ENCODE data around the gene OR10G3. TPM values are rescaled to one million over a fixed set of nuclear protein-coding genes. Genes with fewer than 3 reads are reported as not detected.
"Not testable (repeated sequence)": the region's sequence is repeated elsewhere in the genome, so short reads cannot be mapped to it uniquely, and the experiment has no call there.

The OR10G3 gene
- total and polyA plus RNA-seq, 12 donors = not detected

- TF ChIP-seq CTCF (IDR thresholded peaks at IDR 0.05) = no peak
- intact Hi-C loops (cut with DNase I) = no loop called here
These were observed 32.4 kb upstream of the OR10G3 start for GRCh38 chr14:21612324-21612723.

GRCh38 chr14:21602181-21602580, 22.3 kb upstream of the OR10G3 start:
- intact Hi-C loops (cut with DNase I); H3K36me3 ChIP-seq; H3K27me3 ChIP-seq; H3K4me1 ChIP-seq; ATAC-seq; H3K4me3 ChIP-seq; H3K9me3 ChIP-seq; H3K27ac ChIP-seq; DNase-seq: not testable (repeated sequence)
- 85 to 91% methylated on average over 6 to 8 of the region's 8 CpGs for WGBS, 2 donors

More at GRCh38 chr14:21612324-21612723, 32.4 kb upstream of the OR10G3 start:
- no peak overlapping the region for H3K4me3 ChIP-seq
- no peaks in the 10 kb centered on the region for H3K36me3 ChIP-seq
- no peaks in the 10 kb centered on the region for H3K9me3 ChIP-seq
- ATAC-seq (no peak), DNase-seq (no peak)
- no peaks in the 10 kb centered on the region for H3K4me1 ChIP-seq
- no peak overlapping the region for H3K27ac ChIP-seq
- 75 to 77% methylated on average over 6 of the region's 6 CpGs for WGBS, 2 donors
- H3K27me3 ChIP-seq = peaks cover 0 to 3% (median 0%) of the 10 kb centered on the region in 7 donors

- WGBS, 2 donors = 79 to 84% methylated on average over 4 of the region's 4 CpGs
- DNase-seq (no peak), ATAC-seq (no peak)
- H3K36me3 ChIP-seq = no peaks in the 10 kb centered on the region
- TF ChIP-seq CTCF (IDR thresholded peaks at IDR 0.05) = no peak
- no peak overlapping the region for H3K4me3 ChIP-seq
- no peak overlapping the region for H3K27ac ChIP-seq
- intact Hi-C loops (cut with DNase I) = no loop called here
- H3K4me1 ChIP-seq = no peaks in the 10 kb centered on the region
- peaks cover 0 to 10% (median 5%) of the 10 kb centered on the region in 7 donors for H3K27me3 ChIP-seq
- H3K9me3 ChIP-seq = peaks cover 0 to 31% (median 16%) of the 10 kb centered on the region in 11 donors
These were observed 9.4 kb upstream of the OR10G3 start for GRCh38 chr14:21589317-21589716.

- no peak overlapping the region for H3K4me3 ChIP-seq
- peaks cover 0 to 17% (median 2%) of the 10 kb centered on the region in 7 donors for H3K27me3 ChIP-seq
- DNase-seq (no peak), ATAC-seq (no peak)
- intact Hi-C loops (cut with DNase I) = no loop called here
- TF ChIP-seq CTCF (IDR thresholded peaks at IDR 0.05) = no peak
- 82 to 87% methylated on average over 6 of the region's 6 CpGs for WGBS, 2 donors
- no peak overlapping the region for H3K27ac ChIP-seq
- peaks cover 0 to 12% (median 7%) of the 10 kb centered on the region in 11 donors for H3K9me3 ChIP-seq
- no peaks in the 10 kb centered on the region for H3K36me3 ChIP-seq
- no peaks in the 10 kb centered on the region for H3K4me1 ChIP-seq
These were observed 4.2 kb downstream of the OR10G3 start for GRCh38 chr14:21575661-21576060.

- intact Hi-C loops (cut with DNase I) = no loop called here
- no peak for TF ChIP-seq CTCF (IDR thresholded peaks at IDR 0.05)
- H3K27me3 ChIP-seq = peaks cover 0 to 15% (median 3%) of the 10 kb centered on the region in 7 donors
- ATAC-seq (no peak), DNase-seq (no peak)
- no peak overlapping the region for H3K4me3 ChIP-seq
- H3K9me3 ChIP-seq = peaks cover 0 to 12% (median 7%) of the 10 kb centered on the region in 11 donors
- H3K4me1 ChIP-seq = no peaks in the 10 kb centered on the region
- no peak overlapping the region for H3K27ac ChIP-seq
- H3K36me3 ChIP-seq = no peaks in the 10 kb centered on the region
These were observed 7.3 kb downstream of the OR10G3 start for GRCh38 chr14:21572604-21573003.

All from heart right ventricle (tissue), 16 donors.